HG03064 (cell line): ENCODE measurements around the gene KLF13.

ENCODE experiments used
- ATAC-seq: cut with Tn5 transposase; IDR thresholded peaks from one replicate; pipeline ENCODE4 v1.9.1; 2021; ENCODE audit warnings: low read depth; ENCODE audit not compliant: unreplicated experiment

KLF13 gene

DNA sequence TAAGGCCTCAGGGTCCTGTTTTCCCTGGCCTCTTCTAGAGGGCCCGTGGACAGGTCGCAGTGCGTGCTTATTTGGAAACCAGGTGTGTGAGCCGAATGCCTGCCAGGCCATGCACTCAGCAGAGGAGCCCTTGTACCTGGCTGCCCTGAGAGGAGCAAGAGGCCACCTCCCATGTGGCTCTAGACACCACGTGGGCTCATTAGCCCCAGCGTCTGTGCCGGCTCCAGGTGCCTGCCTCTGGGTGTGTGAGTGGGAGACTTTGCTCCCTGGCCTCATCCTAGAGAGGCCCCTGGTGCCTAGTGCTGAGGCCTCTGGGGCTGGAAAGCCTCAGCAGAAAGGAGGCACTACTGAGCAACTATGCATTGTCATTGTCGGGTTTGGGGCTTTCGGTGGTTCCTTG, 50.4 kb downstream of the KLF13 start:
- ATAC-seq: no peak

GRCh38 chr15:31378363-31378903, 51.8 kb downstream of the KLF13 start:
- no peak for ATAC-seq

DNA sequence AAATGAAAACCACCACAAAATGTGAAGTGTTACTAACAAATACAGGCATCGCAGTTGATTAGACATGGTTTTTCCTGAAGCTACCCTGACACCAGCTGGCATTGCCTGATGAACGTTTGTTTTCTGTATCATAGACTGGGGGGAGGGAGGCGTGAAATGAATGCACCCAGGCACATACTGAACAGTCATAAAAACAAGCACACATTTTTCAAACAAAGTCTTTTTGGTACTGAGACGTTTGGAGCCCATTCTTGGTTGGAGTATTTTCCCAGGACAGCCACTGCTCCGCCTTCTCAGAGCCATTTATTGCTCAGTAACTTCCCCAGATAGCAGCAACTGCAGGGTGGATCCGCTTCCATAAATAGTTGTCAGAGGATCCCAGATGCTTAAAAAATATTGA, 52.4 kb downstream of the KLF13 start:
- no peak for ATAC-seq

GRCh38 chr15:31379577-31379976, 52.9 kb downstream of the KLF13 start:
- ATAC-seq: no peak

- no peak for ATAC-seq
These were observed 55.4 kb downstream of the KLF13 start for GRCh38 chr15:31381801-31382712.

DNA sequence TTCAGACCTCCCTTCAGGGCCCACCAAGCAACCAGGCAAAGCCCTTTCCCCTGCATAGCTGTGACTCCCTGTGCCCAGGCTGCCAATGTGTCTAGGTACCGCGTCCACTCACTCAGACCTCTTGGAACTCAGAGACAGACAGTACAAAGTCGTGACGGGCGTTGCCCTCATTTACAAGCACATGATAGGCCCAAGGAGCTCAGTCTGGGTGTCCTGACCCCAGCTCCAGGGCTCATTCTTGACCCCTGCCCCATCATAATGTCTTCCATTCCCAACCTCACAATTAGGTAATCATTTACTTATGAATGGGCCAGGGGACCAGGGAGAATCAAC, 56.0 kb downstream of the KLF13 start:
- no peak for ATAC-seq

- ATAC-seq: no peak
These were observed 56.5 kb downstream of the KLF13 start for GRCh38 chr15:31383139-31383538.

DNA sequence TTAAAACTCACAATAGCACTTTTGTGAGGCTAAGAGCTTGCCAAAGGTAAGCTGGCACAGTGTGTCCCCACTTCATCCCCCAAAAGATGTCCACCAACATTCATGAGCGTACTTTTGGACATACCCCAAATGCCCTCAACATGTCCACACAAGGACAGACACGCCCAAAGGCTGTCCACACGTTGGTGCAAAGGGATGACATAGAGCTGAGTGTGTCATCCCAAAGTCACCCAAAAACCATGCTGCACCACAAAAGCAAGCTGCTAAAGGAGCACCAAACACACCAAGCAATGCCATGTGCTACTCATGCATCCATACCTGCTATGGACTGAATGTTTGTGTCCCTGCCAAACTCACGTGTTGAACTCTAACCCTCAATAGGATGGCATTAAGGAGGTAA, 57.9 kb downstream of the KLF13 start:
- ATAC-seq: no peak

DNA sequence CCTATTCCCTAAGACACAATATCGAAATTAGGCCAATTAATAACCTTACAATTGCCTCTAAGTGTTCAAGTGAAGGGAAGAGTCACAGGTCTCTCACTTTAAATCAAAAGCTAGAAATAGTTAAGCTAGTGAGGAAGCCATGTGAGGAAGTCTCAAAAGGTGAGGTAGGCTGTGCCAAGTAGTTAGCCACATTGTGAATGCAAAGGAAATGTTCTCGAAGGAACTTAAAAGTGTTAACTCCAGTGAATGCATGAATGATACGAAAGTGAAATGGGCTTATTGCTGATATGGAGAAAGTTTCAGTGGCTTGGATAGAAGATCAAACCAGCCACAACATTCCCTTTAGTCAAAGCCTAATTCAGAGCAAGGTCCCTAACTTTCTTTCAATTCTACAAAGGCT, 59.1 kb downstream of the KLF13 start:
- no peak for ATAC-seq

- no peak for ATAC-seq
These were observed 60.5 kb downstream of the KLF13 start for GRCh38 chr15:31387092-31387478.

- no peak for ATAC-seq
These were observed 61.0 kb downstream of the KLF13 start for GRCh38 chr15:31387479-31388118.

DNA sequence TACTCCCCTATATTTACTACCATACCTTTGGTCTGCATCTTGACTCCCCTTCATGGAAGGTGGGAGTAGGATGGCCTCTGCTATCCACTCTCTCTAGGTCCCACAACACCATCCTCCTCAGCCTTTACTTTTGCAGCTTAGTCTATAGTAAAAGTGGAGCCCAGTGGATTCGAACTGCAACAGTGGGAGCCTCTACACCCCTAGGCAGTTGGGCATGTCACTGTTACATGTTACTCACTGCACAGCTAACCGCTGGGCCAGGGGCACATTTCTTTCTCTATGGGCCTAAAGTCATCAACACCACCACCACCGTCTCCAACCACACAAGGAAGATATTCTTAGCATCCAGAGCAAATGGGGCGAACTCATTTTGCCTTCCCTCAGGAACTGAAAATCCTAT, 62.9 kb downstream of the KLF13 start:
- no peak for ATAC-seq

- no peak for ATAC-seq
These were observed 63.4 kb downstream of the KLF13 start for GRCh38 chr15:31390029-31390428.

- ATAC-seq: no peak
These were observed 64.3 kb downstream of the KLF13 start for GRCh38 chr15:31390777-31391486.

- peak; percentile 71 for ATAC-seq
These were observed 65.3 kb downstream of the KLF13 start for GRCh38 chr15:31391687-31392671.

DNA sequence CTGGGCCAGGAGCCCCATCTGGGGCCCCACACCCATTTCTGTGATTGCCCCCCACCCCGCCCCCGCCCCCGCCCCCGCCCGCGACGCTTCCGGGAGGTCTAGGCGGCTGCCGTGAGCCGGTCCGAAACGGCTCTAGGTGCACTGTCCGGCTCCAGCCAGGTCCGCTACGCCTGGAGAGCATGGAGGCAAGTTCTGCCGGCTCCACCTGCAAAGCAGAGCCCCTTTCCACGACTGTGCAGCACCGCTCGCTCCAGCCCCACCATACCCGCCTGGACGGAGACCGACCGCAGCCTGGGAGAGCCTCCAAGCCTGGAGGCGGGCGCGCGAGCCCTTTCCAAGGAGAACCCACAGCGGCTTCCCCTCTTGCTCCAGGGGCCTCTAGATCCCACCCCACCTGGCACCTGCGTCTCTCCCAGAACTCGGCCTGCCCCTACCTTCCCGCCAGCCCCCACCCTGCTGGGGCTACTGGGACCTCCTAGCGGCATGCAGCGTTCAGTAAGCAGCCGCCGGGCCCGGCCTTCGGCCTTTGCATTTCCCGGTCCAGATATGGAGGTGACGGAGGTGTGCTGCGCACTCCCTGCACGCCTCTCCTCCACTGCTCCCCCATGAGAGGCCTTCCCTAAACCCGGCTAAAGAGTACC, 66.2 kb downstream of the KLF13 start:
- ATAC-seq: peak; percentile 24

DNA sequence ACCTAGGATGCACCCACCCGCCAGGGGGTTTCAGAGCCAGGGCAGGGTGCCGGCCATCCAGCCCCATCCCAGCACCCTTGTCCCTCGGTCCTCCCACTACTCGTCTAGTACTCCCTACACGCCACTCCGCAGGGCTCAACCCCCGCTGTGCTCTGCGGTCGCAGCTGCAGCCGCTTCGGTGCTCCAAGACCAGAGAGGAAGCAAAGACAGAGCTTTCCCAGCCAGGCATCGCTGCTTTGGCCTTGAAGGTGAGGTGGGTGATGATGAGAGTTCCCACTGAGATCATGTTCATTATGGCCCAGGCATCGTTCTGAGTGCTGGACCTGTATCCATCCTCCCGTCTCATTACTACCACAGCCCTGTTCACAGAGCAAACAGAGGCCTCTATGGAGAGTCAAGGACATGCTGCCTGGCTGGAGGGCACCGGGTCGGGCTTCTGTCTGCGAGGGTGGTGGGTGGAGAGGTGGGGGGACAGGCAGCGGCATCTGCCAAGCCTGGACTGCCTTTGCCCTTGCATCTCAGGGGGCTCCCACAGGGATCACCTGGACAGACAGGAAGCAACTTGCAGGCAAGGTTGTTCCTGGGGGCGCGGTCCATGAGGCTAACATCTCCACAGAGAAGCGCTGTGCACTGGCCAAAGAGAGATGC, 66.9 kb downstream of the KLF13 start:
- ATAC-seq: no peak

DNA sequence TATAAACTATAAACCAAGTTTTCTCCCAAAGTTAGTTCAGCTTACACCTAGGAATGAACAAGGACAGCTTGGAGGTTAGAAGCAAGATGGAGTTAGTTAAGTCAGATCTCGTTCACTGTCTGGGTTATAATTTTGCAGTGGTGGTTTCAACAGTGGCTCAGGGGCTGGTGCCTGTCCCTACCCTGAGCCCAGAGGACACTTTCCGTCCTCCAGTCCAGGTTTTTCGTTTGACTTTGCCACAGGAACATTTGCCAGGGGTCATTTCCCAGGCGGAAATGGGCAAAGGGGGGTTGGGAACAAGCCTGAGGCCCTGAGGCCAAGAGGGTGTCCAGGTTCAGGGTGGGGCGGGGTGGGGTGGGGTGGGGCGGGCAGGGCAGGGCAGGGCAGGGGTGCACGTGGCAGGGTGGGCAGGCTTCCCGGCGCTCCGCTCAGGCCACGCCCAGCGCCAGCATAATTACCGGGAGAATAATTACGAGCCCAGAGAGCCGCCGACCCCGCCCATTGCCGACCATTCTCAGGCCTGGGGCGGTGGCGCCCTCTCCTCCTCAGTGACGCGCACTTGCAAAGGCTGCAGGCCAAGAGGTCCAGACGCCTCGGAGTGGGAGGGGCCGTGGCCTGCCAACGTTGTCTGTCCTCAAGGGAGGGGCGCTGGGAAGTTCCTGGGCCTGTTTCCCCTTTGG, 70.4 kb downstream of the KLF13 start:
- ATAC-seq: no peak
